Esophagus mucosa (tissue), 1 donor: ENCODE measurements around the gene CFAP251. TPM values are rescaled to one million over a fixed set of nuclear protein-coding genes. Genes with fewer than 3 reads are reported as not detected.
A peak's percentile ranks its signal among the peaks of the same experiment; 100 is the strongest.
"Not testable (repeated sequence)": the region's sequence is repeated elsewhere in the genome, so short reads cannot be mapped to it uniquely, and the experiment has no call there.

Source experiments
- ATAC-seq: fragments of 200-7000 bp; cut with Tn5 transposase; one replicate; pipeline ENCODE4 v1.9.1; 2020
- total RNA-seq: library from RNA; stranded (reverse); gene quantifications from one replicate; pipeline ENCODE4 v1.2.4, GENCODE V29; 2023
- donor health status: DM: yes; HTN: yes; CAD: no.

The CFAP251 gene
- total RNA-seq, 1 donor from 2014 or later = 18.3 TPM

DNA sequence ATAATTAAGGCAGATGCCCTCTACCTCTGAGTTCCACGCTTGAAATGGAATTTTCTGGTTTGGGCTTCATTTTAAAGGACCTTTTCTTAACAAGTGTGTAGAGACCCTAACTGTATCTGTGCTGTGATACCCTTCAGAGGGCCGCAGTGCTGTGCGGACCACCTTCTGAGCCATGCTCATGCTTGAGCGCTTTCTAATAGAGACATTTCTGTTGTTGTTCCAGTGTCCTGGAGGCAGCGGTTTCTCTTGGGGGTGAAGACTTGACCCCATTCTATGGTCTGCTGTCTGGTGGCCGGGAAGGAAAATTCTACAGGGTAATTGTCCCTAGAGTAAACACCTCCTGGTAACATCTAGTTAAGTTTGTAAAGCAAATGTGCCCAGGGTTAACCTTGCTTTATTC lies 56.6 kb downstream of the CFAP251 start:
- ATAC-seq = no peak

DNA sequence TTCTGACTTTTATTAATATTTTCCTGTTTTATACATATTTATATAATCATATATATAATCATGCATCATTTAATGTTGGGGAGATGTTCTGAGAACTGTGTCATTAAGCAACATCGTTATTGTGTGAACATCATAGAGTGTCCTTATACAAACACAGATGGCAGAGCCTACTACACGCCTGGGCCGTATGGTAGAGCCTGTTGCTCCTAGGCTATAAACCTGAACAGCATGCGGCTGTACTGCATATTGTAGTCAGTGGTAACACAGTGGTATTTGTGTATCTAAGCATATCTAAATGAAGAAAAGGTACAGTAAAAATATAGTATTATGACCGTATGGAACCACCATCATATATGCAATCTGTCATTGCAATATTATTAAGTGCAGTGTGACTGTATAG lies 58.6 kb downstream of the CFAP251 start:
- no peak for ATAC-seq

DNA sequence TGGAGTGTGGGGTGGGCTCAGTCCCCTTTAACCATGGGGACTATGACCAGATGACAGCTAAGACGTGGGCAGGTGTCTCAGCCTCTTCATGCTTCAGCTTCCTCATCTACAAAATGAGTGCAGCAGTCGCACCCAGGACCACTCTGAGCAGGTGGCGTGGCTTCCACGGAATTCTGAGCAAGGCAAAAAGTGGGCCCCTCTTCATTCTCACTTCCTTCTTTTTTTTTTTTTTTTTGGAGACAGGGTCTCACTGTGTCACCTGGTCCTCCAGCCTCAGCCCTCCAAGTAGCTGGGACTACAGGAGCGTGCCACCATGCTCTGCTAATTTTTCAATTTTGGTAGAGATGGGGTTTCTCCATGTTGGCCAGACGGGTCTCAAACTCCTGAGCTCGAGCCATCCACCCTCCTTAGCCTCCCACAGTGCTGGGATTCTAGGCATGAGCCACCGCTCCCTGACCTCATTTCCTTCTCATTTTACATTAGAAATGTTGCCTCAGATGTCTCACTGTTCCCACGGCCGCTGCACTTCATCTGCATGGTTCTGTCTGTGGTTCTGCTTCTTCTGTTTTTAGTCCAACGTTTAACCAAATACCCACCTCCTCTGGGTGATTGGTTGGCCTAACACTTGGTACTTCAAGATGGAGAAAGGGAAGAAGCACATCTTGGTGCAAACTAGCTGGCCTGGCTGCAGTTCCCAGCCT lies 61.9 kb downstream of the CFAP251 start:
- no peak for ATAC-seq

DNA sequence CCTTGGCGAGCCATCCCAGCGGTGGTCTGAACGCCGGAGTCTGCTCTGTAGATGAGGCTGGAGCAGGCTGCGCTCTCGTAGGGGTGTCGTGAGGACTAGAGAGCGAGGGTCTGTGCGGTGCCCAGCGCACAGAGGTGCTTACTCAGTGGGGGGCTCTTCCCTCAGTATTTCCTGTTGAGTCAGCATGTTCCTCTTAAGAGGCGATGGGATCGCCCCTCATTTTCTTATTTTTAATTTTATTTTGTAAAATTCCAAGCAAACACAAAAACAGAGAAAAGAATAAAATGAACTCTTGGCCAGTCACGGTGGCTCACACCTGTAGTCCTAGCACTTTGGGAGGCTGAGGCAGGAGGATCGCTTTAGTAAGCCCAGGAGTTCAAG lies 62.5 kb downstream of the CFAP251 start:
- ATAC-seq = no peak

DNA sequence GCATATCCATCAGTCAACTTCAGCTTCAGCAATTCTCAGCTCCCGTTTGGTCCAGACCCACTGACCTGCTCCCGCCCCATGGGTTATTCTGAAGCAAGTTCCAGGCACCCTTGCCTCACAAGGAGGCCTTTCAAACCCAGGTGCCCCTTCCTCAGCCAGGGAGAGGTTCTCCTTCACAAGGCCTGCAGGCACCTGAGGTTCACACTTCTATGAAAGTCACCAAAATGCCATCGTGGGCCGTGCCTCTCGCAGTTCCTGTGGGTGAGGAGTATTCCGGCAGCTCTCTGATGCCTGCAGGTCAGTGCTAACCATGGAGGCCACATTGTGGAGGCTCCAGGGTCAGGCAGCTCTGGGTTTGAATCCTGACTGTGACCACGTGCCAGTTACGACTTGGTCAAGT lies 63.1 kb downstream of the CFAP251 start:
- ATAC-seq = no peak

DNA sequence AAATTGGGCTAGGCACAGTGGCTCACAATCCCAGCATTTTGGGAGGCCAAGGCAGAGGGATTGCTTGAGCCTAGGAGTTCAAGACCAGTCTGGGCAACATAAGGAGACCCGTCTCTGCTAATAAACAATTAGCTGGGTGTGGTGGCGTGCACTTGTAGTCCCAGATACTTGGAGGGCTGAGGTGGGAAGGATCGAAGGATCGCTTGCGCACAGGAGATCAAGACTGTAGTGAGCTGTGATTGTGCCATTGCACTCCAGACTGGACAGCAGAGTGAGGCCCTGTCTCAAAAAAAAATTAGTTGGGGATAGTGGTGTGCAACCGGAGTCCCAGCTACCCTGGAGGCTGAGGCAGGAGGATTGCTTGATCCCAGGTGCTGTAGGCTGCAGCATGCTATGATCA lies 64.6 kb downstream of the CFAP251 start:
- ATAC-seq = no peak

DNA sequence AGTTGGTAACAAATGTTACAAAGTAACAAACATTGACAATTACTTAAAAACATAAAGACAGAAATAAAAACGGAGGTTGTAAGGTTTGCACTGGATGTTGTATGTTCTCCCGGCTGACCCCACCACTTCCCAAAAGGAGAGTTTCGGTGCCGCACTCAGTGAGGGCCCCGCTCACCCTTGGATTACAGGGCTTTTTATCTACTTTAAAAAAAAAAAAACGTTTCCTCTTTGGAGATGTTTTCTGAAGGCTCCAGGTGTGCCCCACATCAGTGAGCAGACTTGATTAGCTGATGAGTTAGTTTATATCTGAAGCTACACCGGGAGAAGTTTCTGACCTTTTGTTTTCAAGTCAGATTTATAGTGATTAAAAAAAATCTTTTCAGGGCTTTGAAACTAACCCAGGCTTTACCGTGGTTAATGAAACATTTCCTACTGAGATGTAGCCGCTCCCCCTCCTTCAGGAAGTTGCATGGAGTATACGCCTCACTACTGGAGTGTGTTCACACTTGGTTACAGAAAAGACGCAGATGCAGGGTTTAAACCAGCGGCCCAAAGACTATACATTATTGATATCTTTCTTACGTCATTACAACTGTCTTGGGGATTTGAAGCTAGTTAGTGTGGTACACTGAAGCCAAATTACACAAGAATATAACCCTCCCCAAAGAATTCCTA lies 65.3 kb downstream of the CFAP251 start:
- ATAC-seq = no peak

DNA sequence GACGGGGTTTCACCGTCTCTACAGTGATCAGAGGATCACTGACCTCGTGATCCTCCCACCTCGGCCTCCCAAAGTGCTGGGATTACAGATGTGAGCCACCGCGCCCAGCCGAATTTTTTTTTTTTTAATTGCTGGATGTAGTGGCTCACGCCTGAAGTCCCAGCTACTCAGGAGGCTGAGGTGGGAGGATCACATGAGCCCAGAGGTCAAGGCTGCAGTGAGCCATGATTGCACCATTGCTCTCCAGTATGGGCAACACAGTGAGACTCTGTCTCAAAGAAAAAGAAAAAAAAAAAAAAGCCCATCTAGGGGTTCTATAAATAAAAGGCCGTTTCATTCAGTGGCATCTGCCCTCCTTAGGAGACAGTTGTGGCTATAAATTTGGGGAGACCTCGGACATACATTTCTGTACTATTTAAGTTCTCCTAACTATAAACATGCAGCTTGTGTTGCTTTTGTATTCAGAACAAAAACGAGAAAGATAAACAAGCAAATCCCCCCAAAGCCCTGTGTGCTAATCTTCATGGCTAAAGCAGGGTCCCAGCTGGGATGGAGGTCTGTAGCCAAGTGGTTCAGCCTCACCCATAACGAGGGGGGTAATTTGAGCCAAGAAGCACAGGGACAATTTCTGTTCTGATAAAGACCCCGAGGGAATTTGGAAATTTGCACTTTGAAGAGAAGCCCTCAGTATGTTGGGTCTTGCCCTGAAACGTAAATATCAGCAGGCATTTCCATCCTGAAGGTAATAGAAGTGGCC lies 68.3 kb downstream of the CFAP251 start:
- no peak for ATAC-seq

DNA sequence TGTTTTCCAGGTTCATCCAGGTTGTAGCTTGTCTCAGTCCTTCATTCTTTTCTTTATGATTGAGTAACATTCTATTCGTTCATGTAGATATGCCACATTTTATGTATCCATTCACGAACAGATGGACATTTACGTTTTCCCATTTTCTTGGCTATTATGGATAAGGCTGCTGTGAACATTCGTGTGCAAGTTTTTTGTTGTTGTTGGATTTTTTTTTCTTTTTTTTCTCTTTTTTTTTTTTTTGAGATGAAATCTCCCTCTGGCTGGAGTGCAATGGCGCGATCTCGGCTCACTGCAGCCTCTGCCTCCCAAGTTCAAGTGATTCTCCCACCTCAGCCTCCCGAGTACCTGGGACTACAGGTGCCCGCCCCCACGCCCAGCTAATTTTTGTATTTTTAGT lies 70.1 kb downstream of the CFAP251 start:
- not testable (repeated sequence) for ATAC-seq

DNA sequence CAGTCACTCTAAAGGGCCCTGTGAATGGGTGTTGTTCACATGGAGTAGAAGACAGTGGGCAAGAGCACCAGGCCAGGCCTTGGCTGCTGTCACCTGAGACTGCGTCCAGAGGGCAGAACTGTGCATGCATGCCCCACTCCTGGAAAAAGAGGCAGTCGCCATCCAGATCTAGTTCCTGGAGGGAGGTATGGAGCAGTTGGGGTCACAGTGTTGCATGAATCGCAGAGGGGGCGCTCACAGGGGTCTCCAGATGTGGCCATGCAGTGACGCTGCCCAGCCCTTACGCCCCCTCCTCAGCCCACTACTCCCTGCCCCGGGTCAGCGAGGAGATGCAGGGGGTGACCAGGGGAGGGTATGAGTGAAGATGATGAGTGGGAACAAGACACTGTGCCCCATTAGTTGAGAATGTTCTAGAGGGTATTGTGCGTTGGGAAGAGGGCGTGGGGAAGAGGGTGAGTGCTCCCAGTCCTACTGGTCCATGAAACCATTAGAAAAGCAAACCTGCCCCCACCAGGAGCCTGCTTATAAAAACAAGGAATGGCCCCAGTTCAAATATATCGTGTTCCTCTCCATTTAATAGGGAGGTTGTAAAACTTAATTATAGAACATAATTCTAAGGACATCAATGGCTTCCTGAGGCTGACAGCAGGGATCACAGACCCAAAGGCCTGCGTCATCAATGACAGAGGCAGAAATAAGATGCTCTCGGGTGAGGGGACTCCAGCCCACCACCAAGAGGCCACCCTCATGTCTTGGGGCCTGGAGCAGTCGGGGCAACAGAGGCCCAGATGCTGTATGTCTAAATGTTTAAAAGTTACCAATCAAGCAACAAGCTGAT lies 71.1 kb downstream of the CFAP251 start:
- ATAC-seq = no peak

DNA sequence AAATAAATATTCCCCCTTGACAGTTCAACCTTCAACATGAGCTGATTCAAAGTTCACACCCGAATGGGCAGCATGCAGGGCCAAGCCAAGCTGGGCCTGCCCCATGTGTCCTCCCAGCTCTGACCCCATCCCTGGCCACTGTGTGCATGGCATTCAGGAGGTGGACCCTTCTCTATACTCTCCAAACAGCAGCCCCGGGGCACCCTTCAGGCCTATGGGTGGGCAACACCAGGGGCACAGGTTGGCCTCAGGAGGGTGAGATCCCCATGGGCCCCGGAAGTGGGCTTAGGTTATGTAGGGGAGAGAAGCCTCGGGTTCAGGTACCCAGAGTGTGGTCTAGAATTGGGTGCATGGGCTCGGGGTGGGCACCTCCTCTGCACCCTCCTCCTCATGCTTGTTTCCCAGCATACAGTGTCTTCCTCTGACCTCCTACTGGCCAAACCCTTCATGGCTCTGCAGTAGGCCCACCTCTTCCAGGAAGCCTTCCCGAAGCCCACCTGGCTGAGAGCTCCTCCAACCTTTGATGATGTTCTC lies 71.8 kb downstream of the CFAP251 start:
- ATAC-seq = no peak

DNA sequence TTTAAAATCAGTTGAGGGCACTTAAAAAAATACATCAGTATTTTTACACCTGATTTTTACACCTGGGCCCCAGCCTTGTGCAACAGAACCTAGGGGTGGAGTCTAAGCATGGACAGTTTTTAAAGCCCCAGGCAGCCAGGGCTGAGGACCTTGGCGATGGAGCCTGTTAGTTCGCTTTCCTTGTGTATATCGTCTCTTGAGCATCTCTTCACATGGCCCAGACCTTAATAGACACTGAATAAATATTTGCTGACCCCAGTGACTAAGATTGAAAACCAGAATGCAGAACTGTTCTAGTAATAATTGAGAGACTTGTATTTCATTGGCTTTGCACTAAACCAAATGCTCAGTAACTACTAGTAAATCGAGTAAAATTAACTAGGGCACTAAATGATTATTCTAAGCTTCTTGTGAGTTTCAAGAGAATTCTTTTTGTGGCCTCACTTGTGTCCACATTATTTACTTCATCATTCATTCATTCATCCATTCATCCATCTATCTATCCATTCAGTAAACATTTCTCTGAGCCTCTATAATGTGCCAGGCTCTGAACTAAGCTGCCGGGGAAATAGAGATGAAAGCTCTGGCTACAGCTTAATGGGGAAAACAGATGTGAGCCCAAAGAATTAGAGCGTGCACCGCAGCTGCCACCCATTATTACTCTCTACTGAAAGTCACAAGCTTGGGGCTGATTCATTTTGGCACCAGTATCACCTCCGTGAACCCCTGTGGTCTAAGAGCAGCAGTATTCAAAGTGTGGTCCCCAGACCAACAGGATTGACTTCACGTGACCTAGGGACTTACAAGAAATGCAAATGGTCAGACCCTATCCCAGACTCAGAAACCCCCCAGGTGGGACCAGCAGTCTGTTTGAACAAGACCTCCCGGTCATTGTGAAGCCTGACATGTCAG lies 72.6 kb downstream of the CFAP251 start:
- no peak for ATAC-seq

DNA sequence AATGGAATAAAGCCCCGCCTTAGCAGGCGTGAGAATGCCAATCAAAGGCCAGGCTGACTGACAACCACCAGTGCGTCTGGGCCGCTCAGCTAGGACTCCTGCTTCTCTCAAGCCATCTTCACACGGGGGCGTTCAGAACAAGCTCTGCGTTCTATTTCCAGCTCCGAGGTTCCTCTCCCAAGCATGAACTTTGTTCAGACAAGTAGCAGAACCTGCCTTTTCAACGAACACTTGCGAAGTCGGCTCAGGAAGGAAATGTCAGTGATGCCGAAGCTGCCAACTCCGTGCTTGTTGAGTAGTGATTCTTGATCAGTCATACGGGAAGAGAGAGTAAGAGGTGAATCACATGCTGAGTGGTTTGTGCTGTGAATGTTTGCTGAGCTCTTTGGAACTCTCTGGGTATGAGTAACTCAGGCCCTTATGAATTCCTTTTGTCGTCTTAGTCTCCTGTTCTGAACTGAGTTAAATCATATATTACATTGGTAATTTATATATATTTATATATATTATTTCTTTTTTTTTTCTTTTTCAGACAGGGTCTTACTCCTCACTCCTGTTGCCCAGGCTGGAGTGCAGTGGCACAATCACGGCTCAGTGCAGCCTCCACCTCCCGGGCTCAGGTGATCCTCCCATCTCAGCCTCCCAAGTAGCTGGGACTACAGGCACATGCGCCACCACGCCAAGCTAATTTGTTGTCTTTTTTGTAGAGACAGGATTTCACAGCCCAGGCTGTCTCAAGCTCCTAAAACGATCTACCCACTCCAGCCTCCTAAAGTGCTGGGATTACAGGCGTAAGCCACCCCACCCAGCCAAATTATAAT lies 73.9 kb downstream of the CFAP251 start:
- peak; percentile 99 for ATAC-seq

DNA sequence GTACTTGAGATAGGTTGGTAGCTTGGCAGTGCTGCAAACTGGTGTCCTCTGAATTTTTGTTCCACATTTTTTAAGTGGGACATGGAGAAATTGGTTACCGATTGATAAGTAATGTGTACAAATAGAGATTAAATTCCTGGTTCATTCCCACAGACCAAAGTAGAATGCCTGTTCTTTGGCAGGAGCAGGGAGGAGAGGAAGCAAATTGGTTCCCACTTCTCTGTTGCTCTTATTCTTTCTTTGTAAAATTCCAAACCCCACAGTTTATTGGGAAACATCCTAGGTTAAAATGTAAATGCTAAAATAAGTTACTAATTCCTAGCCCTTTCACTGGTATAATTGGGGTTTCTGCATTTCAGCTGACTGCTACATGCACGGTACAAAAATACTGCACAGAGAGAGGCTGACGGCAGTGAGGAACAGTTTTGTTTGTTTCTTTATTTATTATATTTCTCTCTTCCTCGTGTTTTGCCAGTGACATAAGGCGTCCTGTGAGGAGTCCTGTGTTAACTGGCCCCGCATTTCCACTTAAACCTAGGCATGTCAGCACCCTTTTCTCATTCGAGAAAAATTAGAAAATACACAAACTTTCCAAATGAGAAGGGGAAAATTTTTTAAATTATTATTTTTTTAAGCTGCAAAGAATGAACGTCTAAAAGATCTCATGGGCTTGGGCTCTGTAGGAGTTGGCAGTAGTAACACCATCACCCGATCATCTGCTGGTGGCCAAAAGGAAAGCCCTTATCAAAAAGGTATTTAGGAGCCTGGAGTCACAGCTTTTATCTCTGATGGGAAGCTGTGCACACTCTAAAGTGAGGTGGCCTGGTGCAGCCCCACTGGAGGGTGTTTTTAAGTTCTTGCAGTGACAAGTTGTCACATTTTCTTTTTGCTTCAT lies 77.9 kb downstream of the CFAP251 start:
- no peak for ATAC-seq

DNA sequence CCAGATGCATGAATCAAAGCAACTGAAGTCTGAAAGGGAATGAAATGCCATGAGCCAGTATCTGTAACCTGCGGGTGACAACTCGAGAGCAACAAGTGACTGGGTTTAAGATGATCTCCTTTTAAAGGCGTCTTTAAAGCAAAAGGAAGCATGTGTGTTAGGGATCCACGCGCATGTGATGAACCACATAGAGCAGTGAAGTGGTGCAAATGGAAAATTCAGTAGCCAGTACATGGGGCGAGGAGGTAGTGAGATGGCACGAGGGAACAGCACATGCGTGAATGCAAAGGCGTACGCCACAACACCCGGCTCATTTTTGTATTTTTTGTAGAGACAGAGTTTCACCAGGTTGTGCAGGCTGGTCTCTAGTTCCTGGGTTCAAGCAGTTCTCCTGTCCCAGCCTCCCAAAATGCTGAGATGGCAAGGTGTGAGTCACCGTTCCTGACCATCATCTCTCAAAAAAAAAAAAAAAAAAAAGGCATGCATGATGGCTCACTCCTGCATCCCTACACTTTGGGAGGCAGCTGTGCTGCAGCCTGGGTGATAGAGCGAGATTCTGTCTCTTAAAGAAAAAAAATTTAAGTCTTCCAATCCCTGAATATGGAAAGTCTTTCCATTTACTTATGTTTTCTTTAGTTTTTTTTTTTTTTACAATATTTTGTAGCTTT lies 78.7 kb downstream of the CFAP251 start:
- no peak for ATAC-seq

DNA sequence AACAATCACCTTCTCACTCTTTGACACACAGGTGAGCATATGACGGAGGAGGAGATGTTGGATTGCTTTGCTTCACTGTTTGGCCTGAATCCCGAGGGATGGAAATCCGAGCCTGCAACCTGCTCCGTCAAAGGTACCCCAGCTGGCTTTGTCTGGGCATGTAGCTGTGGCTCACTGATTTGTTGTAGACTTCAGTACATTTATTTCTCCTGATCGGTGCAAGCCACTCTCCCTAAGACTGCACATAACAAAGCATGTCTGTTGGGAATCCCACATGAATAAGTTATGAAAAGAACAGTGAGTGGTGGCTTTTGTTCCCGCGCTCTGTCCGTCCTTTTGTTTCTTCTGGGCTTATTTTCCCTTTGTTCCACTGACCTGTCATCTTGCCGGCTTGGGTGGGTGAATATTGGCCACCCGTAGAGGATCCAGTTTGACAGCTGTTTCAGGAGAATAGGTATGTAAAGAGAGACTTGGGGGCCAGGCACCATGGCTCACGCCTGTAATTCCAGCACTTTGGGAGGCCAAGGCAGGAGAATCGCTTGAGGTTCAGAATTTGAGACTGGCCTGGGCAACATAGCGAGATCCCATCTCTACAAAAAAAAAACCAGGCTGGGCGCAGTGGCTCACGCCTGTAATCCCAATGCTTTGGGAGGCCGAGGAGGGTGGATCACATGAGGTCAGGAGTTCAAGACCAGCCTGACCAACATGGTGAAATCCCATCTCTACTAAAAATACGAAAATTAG lies 83.2 kb downstream of the CFAP251 start:
- peak; percentile 94 for ATAC-seq

DNA sequence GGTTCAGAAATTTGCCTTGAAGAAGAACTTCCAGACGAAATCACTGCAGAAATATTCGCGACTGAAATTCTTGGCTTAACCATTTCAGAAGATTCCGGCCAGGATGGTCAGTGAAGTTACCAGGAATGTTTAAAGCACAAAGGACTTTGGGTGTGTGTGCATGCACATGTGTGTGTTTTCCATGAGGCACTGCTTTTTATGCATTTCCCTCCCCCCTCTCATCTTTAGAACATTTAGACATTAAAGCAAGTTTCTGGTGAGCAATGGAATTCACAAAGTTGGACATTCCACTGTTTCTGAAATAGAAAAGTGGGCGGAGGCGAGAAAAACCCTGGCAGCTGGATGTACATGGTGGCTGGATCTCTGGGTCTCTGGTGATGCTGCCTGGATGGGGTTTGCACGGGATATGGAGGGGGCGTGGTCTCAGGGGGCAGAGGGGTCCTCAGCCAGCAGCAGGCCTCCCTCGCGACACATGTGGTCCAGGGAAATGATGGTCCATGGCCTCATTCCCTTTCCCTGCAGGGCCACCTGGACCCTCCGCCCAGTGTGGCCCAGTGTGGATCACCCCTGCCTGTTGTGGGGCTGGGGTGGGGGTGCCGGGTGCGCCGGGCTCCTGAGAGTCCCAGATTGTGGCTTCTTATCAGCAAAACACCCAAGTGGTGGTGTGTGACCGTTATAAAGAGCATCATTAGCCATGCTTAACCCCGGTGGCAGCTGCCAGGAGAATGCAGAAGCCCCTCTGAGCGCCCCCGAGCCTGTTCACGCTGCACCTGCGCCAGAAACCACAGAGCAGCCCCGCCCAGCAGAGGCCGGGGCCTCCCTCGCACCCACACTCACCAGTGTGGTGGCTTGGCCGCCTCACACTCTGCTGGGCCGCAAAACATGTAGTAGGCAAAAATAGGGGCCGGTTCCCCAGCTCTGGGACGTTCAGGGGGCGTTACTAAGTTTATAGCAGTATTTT lies 85.5 kb downstream of the CFAP251 start:
- no peak for ATAC-seq
